Measurements from ENCODE around the gene YARS1.

YARS1 gene

DNA sequence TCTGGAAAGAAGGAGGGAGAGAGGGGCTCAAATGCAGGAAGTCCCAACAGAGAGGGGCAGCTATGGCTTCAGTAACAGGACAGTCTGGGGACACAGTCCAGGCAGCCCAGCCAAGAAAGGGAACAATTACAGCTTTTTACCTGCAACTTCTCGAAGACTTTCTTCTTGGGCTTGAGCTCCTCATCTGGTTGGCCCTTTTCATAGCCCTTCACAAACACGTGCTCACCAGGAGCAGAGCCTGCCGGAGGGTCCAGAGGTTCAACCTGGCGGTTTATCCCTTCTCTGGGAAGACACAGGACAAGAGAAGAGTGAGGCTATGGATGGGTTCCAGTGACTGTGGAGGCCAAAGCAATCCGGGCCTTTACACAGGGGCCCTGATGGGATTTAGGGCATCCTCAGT is 37.9 kb downstream of the YARS1 start:
- DNase-seq (ENCODE audit: low read depth), result no peak

DNA sequence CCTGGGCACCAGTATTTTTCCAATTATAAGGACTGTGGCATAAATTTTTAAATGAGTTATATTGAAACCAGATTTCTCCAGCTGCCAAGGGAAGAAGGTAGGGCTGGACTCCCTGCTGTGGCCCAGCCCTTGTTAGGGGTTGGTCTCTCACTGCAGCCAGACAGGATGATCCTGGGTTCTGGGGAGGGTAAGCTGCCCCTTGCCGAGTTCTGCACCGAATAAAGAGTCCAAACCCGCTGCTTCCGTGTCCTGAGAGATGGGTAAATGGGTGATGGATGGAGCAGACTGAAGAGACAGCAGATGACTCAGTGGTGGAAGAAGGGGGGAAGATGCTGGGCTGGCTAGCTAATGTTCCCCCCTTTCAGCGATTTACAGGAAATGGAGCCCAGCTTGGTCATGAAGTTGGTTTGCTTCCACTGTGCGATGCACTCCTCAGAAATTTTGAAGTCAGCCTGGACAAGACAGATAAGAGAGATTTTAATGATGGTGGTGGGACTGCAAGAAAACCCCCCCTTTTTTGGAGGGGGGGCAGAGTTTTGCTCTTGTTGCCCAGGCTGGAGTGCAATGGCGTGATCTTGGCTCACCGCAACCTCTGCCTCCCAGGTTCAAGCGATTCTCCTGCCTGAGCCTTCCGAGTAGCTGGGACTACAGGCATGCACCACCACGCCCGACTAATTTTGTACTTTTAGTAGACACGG is 41.4 kb downstream of the YARS1 start:
- DNase-seq (ENCODE audit: low read depth), result no peak

GRCh38 chr1:32774950-32775634 is 42.1 kb downstream of the YARS1 start:
- DNase-seq (ENCODE audit: low read depth), result no peak

DNA sequence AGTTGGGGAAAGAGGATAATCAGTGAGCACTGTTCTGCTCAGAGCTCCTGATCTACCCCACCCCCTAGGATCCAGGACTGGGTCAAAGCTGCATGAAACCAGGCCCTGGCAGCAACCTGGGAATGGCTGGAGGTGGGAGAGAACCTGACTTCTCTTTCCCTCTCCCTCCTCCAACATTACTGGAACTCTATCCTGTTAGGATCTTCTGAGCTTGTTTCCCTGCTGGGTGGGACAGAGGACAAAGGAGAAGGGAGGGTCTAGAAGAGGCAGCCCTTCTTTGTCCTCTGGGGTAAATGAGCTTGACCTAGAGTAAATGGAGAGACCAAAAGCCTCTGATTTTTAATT is 42.7 kb downstream of the YARS1 start:
- DNase-seq (ENCODE audit: low read depth), result no peak

DNA sequence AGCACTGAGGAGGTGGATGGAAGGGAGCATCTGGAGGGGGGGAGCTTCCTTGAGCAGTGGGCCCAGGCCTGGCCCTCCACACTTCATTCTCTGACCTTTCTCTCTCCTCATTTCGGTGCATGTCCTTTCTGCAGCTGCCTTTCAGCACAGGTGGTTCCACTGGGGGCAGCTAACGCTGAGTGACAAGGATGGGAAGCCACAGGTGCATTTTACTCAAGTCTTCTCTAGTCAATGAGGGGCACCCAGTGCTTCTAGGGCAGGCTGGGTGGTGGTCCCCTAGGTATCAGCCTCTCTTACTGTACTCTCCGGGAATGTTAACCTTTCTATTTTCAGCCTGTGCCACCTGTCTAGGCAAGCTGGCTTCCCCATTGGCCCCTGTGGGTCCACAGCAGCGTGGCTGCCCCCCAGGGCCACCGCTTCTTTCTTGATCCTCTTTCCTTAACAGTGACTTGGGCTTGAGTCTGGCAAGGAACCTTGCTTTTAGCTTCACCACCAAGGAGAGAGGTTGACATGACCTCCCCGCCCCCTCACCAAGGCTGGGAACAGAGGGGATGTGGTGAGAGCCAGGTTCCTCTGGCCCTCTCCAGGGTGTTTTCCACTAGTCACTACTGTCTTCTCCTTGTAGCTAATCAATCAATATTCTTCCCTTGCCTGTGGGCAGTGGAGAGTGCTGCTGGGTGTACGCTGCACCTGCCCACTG is 43.2 kb downstream of the YARS1 start:
- DNase-seq (ENCODE audit: low read depth), result no peak

DNA sequence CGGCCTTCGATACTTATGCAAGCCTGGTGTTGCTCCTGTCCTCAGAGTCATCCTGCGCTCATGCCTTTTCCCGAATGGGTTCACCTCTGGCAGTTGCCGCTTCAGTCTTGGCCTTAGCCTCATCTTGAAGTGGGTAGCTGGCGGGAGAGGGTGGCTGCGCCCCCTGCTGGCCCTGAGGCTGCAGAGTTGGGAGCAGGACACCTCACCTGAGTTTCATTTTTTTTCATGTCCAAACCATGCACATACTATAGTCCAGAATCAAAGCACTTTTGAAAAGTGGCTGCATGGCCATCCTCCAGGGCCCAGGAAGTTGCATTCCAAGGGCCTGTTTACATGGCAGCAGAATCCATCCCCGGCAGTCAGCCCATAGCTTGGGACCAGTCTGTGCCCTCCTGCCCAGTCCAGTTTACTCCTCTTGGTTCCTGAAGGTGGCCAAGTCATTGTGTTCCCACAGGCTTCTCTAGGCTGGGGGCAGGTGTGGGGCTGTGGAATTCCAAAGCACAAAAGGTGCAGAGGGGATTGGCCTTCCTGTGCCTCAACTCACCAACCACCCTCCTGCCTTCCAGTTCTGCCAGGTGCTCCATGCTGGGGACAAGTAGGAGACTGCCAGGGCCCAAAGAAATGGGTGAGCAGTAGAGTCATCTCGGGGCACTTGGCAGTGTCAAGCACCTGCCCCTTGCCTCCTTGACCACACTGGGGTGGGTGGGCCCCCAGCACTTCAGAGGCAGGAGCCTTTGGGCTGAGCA is 44.0 kb downstream of the YARS1 start:
- peak; percentile 62 for DNase-seq (ENCODE audit: low read depth)

DNA sequence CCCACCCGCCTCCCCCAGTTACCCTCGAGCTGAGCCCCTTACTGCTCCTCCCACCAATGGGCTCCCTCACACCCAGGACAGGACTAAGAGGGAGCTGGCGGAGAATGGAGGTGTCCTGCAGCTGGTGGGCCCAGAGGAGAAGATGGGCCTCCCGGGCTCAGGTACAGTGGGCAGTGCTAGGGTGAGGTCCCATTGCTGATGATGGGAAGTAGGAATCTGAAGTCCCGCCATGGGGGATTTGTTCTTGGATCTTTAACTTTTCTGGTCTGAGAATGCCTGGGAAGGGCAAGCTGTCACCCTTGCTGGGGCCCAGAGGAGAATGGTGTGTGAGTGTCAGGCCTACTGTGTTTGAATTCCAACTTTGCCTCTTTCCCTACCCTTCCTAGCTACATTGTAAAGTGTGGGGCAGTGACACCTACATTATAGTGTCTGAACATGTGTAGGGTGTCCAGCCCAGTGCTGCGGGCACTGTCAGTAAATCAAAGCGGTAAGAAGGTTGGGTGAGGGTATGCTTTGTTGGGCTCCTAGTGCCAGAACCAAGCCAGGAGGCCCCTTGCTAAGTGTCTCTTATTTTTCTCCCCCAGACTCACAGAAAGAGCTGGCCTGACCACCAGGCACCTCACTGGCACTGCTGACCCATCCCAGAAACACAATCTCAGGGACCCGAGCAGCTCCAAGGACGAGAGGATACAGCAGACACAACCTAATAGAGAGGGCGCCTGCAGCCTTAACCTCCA is 44.7 kb downstream of the YARS1 start:
- no peak for DNase-seq (ENCODE audit: low read depth)

DNA sequence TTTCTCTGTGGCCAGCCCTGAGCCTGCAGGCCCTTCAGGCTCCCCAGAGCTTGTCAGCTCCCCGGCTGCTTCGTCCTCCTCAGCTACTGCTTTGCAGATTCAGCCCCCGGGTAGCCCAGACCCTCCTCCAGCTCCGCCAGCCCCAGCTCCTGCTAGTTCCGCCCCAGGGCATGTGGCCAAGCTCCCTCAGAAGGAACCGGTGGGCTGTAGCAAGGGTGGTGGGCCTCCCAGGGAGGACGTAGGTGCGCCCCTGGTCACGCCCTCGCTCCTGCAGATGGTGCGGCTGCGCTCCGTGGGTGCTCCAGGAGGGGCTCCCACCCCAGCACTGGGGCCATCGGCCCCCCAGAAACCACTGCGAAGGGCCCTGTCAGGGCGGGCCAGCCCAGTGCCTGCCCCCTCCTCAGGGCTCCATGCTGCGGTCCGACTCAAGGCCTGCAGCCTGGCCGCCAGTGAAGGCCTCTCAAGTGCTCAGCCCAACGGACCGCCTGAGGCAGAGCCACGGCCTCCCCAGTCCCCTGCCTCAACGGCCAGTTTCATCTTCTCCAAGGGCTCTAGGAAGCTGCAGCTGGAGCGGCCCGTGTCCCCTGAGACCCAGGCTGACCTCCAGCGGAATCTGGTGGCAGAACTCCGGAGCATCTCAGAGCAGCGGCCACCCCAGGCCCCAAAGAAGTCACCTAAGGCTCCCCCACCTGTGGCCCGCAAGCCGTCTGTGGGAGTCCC is 45.4 kb downstream of the YARS1 start:
- no peak for DNase-seq (ENCODE audit: low read depth)

DNA sequence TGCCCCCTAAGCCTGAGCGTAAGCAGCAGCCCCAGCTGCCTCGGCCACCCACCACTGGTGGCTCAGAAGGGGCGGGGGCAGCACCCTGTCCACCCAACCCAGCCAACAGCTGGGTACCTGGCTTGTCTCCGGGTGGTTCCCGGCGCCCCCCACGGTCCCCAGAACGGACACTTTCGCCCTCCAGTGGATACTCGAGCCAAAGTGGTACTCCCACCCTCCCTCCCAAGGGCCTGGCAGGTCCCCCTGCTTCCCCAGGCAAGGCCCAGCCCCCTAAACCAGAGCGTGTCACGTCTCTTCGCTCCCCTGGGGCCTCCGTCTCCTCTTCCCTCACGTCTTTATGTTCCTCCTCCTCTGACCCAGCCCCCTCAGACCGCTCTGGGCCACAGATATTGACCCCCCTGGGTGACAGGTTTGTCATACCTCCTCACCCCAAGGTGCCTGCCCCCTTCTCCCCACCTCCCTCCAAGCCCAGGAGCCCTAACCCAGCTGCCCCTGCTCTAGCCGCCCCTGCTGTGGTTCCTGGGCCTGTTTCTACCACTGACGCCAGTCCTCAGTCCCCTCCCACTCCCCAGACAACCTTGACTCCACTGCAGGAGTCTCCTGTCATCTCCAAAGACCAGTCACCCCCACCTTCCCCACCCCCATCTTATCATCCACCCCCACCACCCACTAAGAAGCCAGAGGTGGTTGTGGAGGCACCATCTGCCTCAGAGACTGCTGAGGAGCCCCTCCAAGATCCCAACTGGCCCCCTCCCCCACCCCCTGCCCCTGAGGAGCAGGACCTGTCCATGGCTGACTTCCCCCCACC is 46.2 kb downstream of the YARS1 start:
- no peak for DNase-seq (ENCODE audit: low read depth)

GRCh38 chr1:32770221-32770731 is 46.9 kb downstream of the YARS1 start:
- DNase-seq (ENCODE audit: low read depth), result no peak

DNA sequence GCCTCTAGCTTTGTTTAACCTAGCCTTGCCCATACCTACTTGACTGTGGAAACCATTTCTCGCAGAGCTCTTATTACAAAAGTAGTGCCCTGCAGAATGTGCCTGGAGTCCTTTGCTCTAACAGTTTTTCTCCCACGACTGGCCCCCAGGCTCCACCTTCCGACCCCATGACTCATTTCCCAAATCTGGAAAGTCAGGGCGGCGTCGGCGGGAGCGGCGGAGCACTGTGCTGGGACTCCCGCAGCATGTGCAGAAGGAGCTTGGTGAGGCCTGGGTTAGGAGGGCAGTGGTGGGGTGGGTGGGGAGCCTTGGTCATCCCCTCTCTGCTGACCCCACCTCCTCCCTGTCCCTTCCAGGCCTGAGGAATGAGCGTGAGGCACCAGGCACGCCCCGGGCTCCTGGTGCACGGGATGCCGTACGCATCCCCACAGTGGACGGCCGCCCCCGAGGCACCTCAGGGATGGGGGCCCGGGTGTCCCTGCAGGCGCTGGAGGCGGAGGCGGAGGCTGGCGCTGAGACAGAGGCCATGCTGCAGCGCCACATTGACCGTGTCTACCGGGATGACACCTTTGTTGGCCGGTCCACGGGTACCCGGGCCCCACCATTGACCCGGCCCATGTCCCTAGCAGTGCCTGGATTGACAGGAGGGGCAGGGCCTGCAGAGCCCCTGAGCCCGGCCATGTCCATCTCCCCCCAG is 47.5 kb downstream of the YARS1 start:
- DNase-seq (ENCODE audit: low read depth), result no peak

- DNase-seq (ENCODE audit: low read depth), result no peak
Observed at GRCh38 chr1:32768110-32768850, 48.9 kb downstream of the YARS1 start.

GRCh38 chr1:32767641-32768040 is 49.5 kb downstream of the YARS1 start:
- no peak for DNase-seq (ENCODE audit: low read depth)

DNA sequence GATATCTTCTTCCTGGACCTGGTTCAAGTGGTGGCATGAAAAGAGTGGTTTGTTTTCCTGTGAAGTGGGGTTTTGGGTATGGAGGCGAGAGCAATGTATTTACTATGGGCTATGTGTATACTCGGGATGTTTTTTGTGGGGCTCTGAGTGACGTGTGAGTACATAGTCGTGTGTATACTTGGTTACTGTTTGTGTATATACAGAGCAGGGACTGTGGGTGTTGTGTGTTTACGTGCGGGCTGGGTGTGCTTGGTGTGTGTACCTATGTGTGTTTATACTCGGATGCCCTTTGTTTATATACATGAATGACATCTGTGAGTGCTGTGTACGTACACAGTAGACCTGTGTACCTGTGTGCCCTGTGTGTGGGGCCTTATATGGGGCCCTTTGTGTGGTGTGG is 50.0 kb downstream of the YARS1 start:
- DNase-seq (ENCODE audit: low read depth), result no peak

- DNase-seq (ENCODE audit: low read depth), result no peak
Observed at GRCh38 chr1:32766328-32766972, 50.7 kb downstream of the YARS1 start.

GRCh38 chr1:32765570-32766327 is 51.4 kb downstream of the YARS1 start:
- DNase-seq (ENCODE audit: low read depth), result no peak

DNA sequence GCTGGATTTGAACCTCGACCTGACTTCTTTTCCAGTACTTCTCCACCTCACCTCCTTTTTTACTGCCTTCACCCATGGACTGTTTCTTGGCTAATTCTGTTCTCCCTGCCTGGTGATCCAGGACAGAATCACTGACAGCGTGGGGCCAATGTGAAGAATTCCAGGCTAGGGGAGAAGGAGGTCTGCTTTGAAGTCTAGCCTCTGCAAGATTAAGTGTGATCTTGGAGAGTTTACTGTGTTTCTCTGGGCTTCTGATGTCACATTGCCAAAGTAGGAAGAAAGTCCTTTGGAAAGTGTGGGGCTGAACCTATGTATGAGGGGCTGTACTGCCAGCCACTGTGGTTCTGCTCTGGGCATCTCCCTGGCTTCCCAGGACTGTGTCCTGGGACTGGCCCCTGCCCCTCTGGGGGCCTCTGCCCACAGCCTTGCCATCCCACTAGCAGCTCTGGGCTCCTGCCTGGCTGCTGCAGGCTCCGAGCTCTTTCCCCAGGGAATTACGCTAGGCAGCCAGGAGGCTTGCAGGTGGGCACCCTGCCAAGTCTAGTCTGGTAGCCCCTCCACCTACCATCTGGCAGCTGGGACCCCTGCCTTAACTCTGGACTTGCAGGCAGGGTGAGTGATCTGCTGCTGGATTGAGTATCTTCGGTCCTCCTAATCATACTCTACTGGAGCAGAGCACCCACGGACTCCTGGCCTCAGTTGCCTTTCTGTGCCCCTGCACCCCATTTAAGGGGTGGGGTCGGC is 52.2 kb downstream of the YARS1 start:
- DNase-seq (ENCODE audit: low read depth), result no peak
